ENCODE measurements around the gene KLC1. TPM values are rescaled to one million over a fixed set of nuclear protein-coding genes. Genes with fewer than 3 reads are reported as not detected.
A peak's percentile ranks its signal among the peaks of the same experiment; 100 is the strongest.

Gene KLC1
- 100 to 1,000 TPM; 185 to 201 TPM for total RNA-seq

- no peaks in the 10 kb centered on the region for H3K9me3 ChIP-seq
- H3K36me3 ChIP-seq = no peaks in the 10 kb centered on the region
- no peak for TF ChIP-seq CTCF (IDR thresholded peaks at IDR 0.05)
- H3K27ac ChIP-seq = peak within 1 kb of the TSS; percentile 99 to 100
- H3K4me3 ChIP-seq = peak within 1 kb of the TSS; percentile 99
- peaks cover 0 to 69% of the 10 kb centered on the region in 2 donors for H3K4me1 ChIP-seq
- peak; percentile 80 for DNase-seq (ENCODE audit: low spot score)
- no peaks in the 10 kb centered on the region for H3K27me3 ChIP-seq
These were observed at the start of gene KLC1 for GRCh38 chr14:103628684-103629502. TSS of gene KLC1 (plus strand) at chr14:103629211. CDS start at chr14:103654565, 25,354 bp downstream.

GRCh38 chr14:103581206-103581605, 47.8 kb upstream of the KLC1 start:
- H3K4me1 ChIP-seq = peaks cover 0 to 13% of the 10 kb centered on the region in 2 donors
- H3K27ac ChIP-seq = no peak overlapping the region
- no peak for TF ChIP-seq CTCF (IDR thresholded peaks at IDR 0.05)
- peaks cover 23% of the 10 kb centered on the region for H3K36me3 ChIP-seq
- no peaks in the 10 kb centered on the region for H3K9me3 ChIP-seq
- no peaks in the 10 kb centered on the region for H3K27me3 ChIP-seq
- no peak overlapping the region for H3K4me3 ChIP-seq
- no peak for DNase-seq (ENCODE audit: low spot score)

GRCh38 chr14:103581954-103582703, 46.9 kb upstream of the KLC1 start:
- H3K36me3 ChIP-seq = peaks cover 23% of the 10 kb centered on the region
- H3K4me1 ChIP-seq = peaks cover 0 to 4% of the 10 kb centered on the region in 2 donors
- no peak for DNase-seq (ENCODE audit: low spot score)
- no peaks in the 10 kb centered on the region for H3K27me3 ChIP-seq
- no peak for TF ChIP-seq CTCF (IDR thresholded peaks at IDR 0.05)
- H3K27ac ChIP-seq = no peak overlapping the region
- H3K4me3 ChIP-seq = no peak overlapping the region
- H3K9me3 ChIP-seq = no peaks in the 10 kb centered on the region

- DNase-seq (ENCODE audit: low spot score) = no peak
- H3K27ac ChIP-seq = no peak overlapping the region
- no peaks in the 10 kb centered on the region for H3K27me3 ChIP-seq
- TF ChIP-seq CTCF (IDR thresholded peaks at IDR 0.05) = no peak
- H3K9me3 ChIP-seq = no peaks in the 10 kb centered on the region
- no peak overlapping the region for H3K4me3 ChIP-seq
- peaks cover 19% of the 10 kb centered on the region for H3K36me3 ChIP-seq
- no peaks in the 10 kb centered on the region for H3K4me1 ChIP-seq
These were observed 44.6 kb upstream of the KLC1 start for GRCh38 chr14:103584326-103584915.

GRCh38 chr14:103593577-103593976, 35.4 kb upstream of the KLC1 start:
- H3K36me3 ChIP-seq = peaks cover 19% of the 10 kb centered on the region
- no peaks in the 10 kb centered on the region for H3K4me1 ChIP-seq
- no peaks in the 10 kb centered on the region for H3K27me3 ChIP-seq
- H3K9me3 ChIP-seq = no peaks in the 10 kb centered on the region
- no peak overlapping the region for H3K4me3 ChIP-seq
- no peak for TF ChIP-seq CTCF (IDR thresholded peaks at IDR 0.05)
- peak overlapping the region in 1 of 2 donors; percentile 35 for H3K27ac ChIP-seq
- DNase-seq (ENCODE audit: low spot score) = no peak

Measured in right atrium auricular region (tissue), 2 donors.